Psoas muscle (tissue), 8 donors: ENCODE measurements around the gene DOHH. TPM values are rescaled to one million over a fixed set of nuclear protein-coding genes. Genes with fewer than 3 reads are reported as not detected.
A peak's percentile ranks its signal among the peaks of the same experiment; 100 is the strongest.

Experiments used
- ATAC-seq, 4 donors: fragments of 200-7000 bp; cut with Tn5 transposase; one replicate each; pipeline ENCODE4 v1.9.1; 2020; ENCODE audit warnings: moderate library complexity in 3 of 4, mild to moderate bottlenecking in 2 of 4
- DNase-seq, 2 donors: peaks; one replicate each; pipeline ENCODE4 v3.0.0-alpha.2; 2020
- H3K27ac ChIP-seq: fragments of 200-600 bp; one replicate; pipeline ENCODE4 v1.8.0; 2022
- H3K27me3 ChIP-seq, 3 donors: fragments of 200-600 bp in 1 of 3; one replicate each; pipeline versions ENCODE4 v1.6.1 to v1.8.0; 2013 to 2022; ENCODE audit warnings: low read length in 2 of 3, mild to moderate bottlenecking in 2 of 3, moderate library complexity in 1 of 3; ENCODE audit not compliant: insufficient read depth in 3 of 3
- H3K36me3 ChIP-seq, 2 donors: fragments of 200-600 bp in 1 of 2; one replicate each; pipeline versions ENCODE4 v1.6.1 to v1.8.0; 2013 to 2022; ENCODE audit warnings: low read depth in 1 of 2, mild to moderate bottlenecking in 1 of 2, moderate library complexity in 1 of 2; ENCODE audit not compliant: insufficient read depth in 1 of 2
- H3K4me1 ChIP-seq: fragments of 200-600 bp; one replicate; pipeline ENCODE4 v1.8.0; 2022
- H3K4me3 ChIP-seq: fragments of 200-600 bp; one replicate; pipeline ENCODE4 v1.8.0; 2022; ENCODE audit warnings: mild to moderate bottlenecking
- H3K9me3 ChIP-seq: fragments of 200-600 bp; one replicate; pipeline ENCODE4 v1.8.0; 2022
- CTCF ChIP-seq: fragments of 200-600 bp; IDR thresholded peaks from one replicate; pipeline ENCODE4 v1.8.0; 2022; ENCODE audit warnings: antibody characterized with exemption
- WGBS, 3 donors: extraction: QIAGEN DNeasy Blood & Tissue Kit; methylation state at CpG; one replicate each; pipeline versions ENCODE4 v1.1.6 to v1.1.7; 2013; 5-methylcytosine and 5-hydroxymethylcytosine counted together
- intact Hi-C, 2 donors: fragments of 100-400 bp; cut with DNase I; formaldehyde crosslinking; loops; one replicate each; pipeline versions ENCODE4 v1.11.0 to v1.14.2; 2022
- polyA plus RNA-seq, 3 donors: library from polyadenylated mRNA; stranded (reverse); fragments of 200-250 nt; gene quantifications; one replicate each; pipeline ENCODE4 v1.2.3, GENCODE V29; 2013
- total RNA-seq, 4 donors: library from RNA; stranded (reverse); fragmentation: NEBNext Ultra II Directional in 2 of 4; extraction: Animal tissue kit (Norgen Biotek cat#: 25700) in 2 of 4; gene quantifications; one replicate each; pipeline versions ENCODE4 v1.2.1 to v1.2.4, GENCODE V29; 2021 to 2023
- donor health status: healthy with polysubstance abuse.
- donor health status: DM: no; HTN: no; CAD: no; lungs with moderate emphysema.
- donor health status: Bipolar disorder and iron deficiency.
- donor health status: healthy.
- donor health status: DM: yes; HTN: yes; CAD: no.
- donor health status: DM: no; HTN: no; CAD: no.
- donor health status: DM: no; HTN: no; CAD: no.
- donor health status: DM: yes; HTN: yes; CAD: no.

The DOHH gene
- total and polyA plus RNA-seq, 7 donors = 11.5 to 54.3 (median 21.8) TPM

DNA sequence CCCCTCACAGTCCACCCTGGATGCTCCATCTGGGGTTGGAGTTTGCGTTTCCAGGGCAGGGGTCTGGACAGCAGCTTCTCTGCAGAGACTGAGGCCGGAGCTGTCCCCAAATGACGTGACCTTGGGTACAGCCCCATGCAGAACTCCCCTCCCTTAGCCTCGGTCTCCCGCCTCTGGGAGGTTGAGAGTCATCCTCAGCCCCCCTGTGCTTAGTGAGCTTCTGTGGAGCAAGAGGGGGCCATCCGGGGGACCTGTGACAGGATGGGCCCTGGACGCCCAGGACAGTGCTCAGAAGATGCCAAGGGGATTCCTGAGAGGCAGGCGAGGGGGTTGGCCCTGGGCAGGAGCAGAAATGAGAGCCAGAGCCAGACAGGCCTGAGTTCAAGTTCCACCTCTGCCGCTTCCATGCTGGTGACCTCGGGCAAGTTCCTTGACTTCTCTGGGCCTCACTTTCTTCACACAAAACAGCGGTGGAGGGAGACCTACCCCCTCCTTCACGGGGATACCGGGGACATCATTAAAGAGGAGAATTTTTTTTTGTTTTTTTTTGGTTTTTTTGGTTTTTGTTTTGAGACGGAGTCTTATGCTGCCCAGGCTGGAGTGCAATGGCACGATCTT is 40.4 kb downstream of the DOHH start:
- intact Hi-C loops = no loop called here
- ATAC-seq (peak in 3 of 4 donors; percentile 1 to 2 (median 1)), DNase-seq (no peak)
- Histone ChIP-seq H3K27me3 (no peaks in the 10 kb centered on the region), H3K4me1 (peaks cover 28% of the 10 kb centered on the region), H3K4me3 (no peak overlapping the region), H3K36me3 (peaks cover 7 to 60% of the 10 kb centered on the region in 2 donors), H3K9me3 (no peaks in the 10 kb centered on the region), H3K27ac (peak overlapping the region; percentile 71)
- TF ChIP-seq CTCF = no peak
- 73 to 86% (median 79%) methylated on average over 15 of the region's 15 CpGs for WGBS, 3 donors

- no peak for TF ChIP-seq CTCF
- H3K9me3 ChIP-seq = no peaks in the 10 kb centered on the region
- no peaks in the 10 kb centered on the region for H3K27me3 ChIP-seq
- intact Hi-C loops = no loop called here
- peak; percentile 88 to 92 for DNase-seq
- H3K4me1 ChIP-seq = peaks cover 28% of the 10 kb centered on the region
- WGBS, 3 donors = 34 to 44% (median 35%) methylated on average over 26 of the region's 26 CpGs
- peaks cover 7 to 68% of the 10 kb centered on the region in 2 donors for H3K36me3 ChIP-seq
- H3K27ac ChIP-seq = peak overlapping the region; percentile 71
- peak; percentile 64 to 76 (median 70) for ATAC-seq
- H3K4me3 ChIP-seq = no peak overlapping the region
Observed at GRCh38 chr19:3459089-3459881, 41.2 kb downstream of the DOHH start.

DNA sequence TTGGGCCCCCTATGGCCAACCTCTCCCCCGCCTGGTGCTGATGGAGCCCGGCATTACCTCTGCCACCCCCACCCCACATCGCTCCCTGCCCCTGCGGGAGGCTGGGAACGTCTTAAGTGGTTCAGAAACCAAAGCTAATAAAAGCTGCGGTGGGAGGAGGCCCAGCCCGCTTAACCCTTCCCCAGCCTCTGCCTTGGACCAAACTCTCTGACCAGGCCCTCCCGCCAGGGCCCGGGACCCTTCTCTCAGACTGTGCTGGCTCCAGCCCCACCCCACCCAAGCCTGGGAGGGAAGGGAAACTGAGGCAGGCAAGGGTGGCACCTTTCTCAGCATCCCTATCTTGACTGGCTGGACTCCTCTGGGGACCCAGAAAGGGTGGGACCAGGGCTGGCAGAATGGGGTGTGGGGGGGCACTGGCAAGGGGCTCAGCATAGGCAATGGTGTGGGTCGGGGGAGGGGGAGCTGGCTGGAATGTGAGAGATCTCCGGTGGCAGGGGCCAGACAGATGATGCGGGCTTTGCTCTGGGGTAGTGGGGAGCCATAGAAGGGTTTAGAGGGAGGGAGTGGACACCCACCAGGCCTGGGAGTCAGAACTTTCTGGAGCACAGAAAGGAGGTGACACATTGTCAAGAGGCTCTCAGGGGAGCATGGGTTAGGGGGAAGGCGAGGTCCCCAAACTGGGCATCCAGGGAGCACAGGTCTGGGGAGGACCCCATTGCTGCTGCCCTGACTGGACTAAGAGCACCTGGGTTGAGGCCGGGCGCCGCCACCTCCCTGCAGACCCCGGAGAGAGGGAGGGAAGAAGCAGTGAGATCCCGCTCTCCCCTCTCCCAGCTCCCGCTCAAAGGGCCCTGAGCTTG is 42.0 kb downstream of the DOHH start:
- peak in 3 of 4 donors; percentile 1 to 5 (median 1) for ATAC-seq

More for the DNA sequence above, 42.0 kb downstream of the DOHH start:
- no peak for DNase-seq
- no peaks in the 10 kb centered on the region for H3K9me3 ChIP-seq
- H3K36me3 ChIP-seq = peaks cover 7 to 68% of the 10 kb centered on the region in 2 donors
- H3K4me3 ChIP-seq = no peak overlapping the region
- H3K4me1 ChIP-seq = peaks cover 28% of the 10 kb centered on the region
- no peaks in the 10 kb centered on the region for H3K27me3 ChIP-seq
- H3K27ac ChIP-seq = peak overlapping the region; percentile 71
- intact Hi-C loops = no loop called here
- 58 to 65% (median 60%) methylated on average over 15 to 19 of the region's 19 CpGs for WGBS, 3 donors
- TF ChIP-seq CTCF = no peak
